ENCODE results near the gene STMN1. TPM values are rescaled to one million over a fixed set of nuclear protein-coding genes. Genes with fewer than 3 reads are reported as not detected.

STMN1 gene
- total RNA-seq, 1 donor from 2014 or later, result 2,298 TPM

- DNase-seq, result no peak
- no peaks in the 10 kb centered on the region for H3K27me3 Mint-ChIP-seq (ENCODE audit: unreplicated experiment)
- H3K9me3 Mint-ChIP-seq (ENCODE audit: unreplicated experiment), result no peaks in the 10 kb centered on the region
- TF ChIP-seq CTCF (IDR thresholded peaks at IDR 0.05; ENCODE audit: partially characterized antibody, unreplicated experiment), result no peak
- no peaks in the 10 kb centered on the region for H3K36me3 Mint-ChIP-seq (ENCODE audit: unreplicated experiment)
- H3K4me1 Mint-ChIP-seq (ENCODE audit: low read depth, unreplicated experiment), result peaks cover 23% of the 10 kb centered on the region
- no peak overlapping the region for H3K4me3 Mint-ChIP-seq (ENCODE audit: unreplicated experiment)
- no peak overlapping the region for H3K27ac Mint-ChIP-seq (ENCODE audit: unreplicated experiment)
Measured at GRCh38 chr1:25918615-25919014, 12.4 kb upstream of the STMN1 start.

- DNase-seq, result no peak
- peak overlapping the region; percentile 43 for H3K27ac Mint-ChIP-seq (ENCODE audit: unreplicated experiment)
- TF ChIP-seq CTCF (IDR thresholded peaks at IDR 0.05; ENCODE audit: partially characterized antibody, unreplicated experiment), result no peak
- no peaks in the 10 kb centered on the region for H3K27me3 Mint-ChIP-seq (ENCODE audit: unreplicated experiment)
- peaks cover 19% of the 10 kb centered on the region for H3K4me1 Mint-ChIP-seq (ENCODE audit: low read depth, unreplicated experiment)
- H3K9me3 Mint-ChIP-seq (ENCODE audit: unreplicated experiment), result no peaks in the 10 kb centered on the region
- H3K4me3 Mint-ChIP-seq (ENCODE audit: unreplicated experiment), result no peak overlapping the region
- H3K36me3 Mint-ChIP-seq (ENCODE audit: unreplicated experiment), result no peaks in the 10 kb centered on the region
Measured at GRCh38 chr1:25917996-25918395, 11.8 kb upstream of the STMN1 start.

- no peak for TF ChIP-seq CTCF (IDR thresholded peaks at IDR 0.05; ENCODE audit: partially characterized antibody, unreplicated experiment)
- no peak overlapping the region for H3K4me3 Mint-ChIP-seq (ENCODE audit: unreplicated experiment)
- H3K36me3 Mint-ChIP-seq (ENCODE audit: unreplicated experiment), result no peaks in the 10 kb centered on the region
- no peaks in the 10 kb centered on the region for H3K9me3 Mint-ChIP-seq (ENCODE audit: unreplicated experiment)
- peaks cover 12% of the 10 kb centered on the region for H3K4me1 Mint-ChIP-seq (ENCODE audit: low read depth, unreplicated experiment)
- no peaks in the 10 kb centered on the region for H3K27me3 Mint-ChIP-seq (ENCODE audit: unreplicated experiment)
- no peak overlapping the region for H3K27ac Mint-ChIP-seq (ENCODE audit: unreplicated experiment)
- DNase-seq, result no peak
Measured at GRCh38 chr1:25916460-25916859, 10.2 kb upstream of the STMN1 start.

GRCh38 chr1:25914074-25914995 lies 8.1 kb upstream of the STMN1 start:
- DNase-seq, result no peak
- peaks cover 5% of the 10 kb centered on the region for H3K4me1 Mint-ChIP-seq (ENCODE audit: low read depth, unreplicated experiment)

More at GRCh38 chr1:25914074-25914995, 8.1 kb upstream of the STMN1 start:
- Mint-ChIP-seq H3K4me3 (ENCODE audit: unreplicated experiment) (no peak overlapping the region), H3K27me3 (ENCODE audit: unreplicated experiment) (peaks cover 2% of the 10 kb centered on the region), H3K9me3 (ENCODE audit: unreplicated experiment) (peaks cover under 1% of the 10 kb centered on the region), H3K27ac (ENCODE audit: unreplicated experiment) (no peak overlapping the region), H3K36me3 (ENCODE audit: unreplicated experiment) (no peaks in the 10 kb centered on the region)
- no peak for TF ChIP-seq CTCF (IDR thresholded peaks at IDR 0.05; ENCODE audit: partially characterized antibody, unreplicated experiment)
